ENCODE data around the gene IRF2BPL. TPM values are rescaled to one million over a fixed set of nuclear protein-coding genes. Genes with fewer than 3 reads are reported as not detected.

Gene IRF2BPL
- total and polyA plus RNA-seq, 12 donors, result 6.5 to 104 (median 82.5) TPM

GRCh38 chr14:77067632-77068516 is 39.4 kb upstream of the IRF2BPL start:
- no peaks in the 10 kb centered on the region for H3K36me3 ChIP-seq (replicated peaks in 1 of 2)
- H3K9me3 ChIP-seq (replicated peaks in 1 of 3), result no peaks in the 10 kb centered on the region
- 44 to 47% (median 46%) methylated on average over 9 to 11 of the region's 11 CpGs for WGBS, 4 donors
- peaks cover 0 to 28% of the 10 kb centered on the region in 2 donors for H3K4me1 ChIP-seq (replicated peaks in 1 of 2)
- peak; percentile 62 to 86 (median 80) for DNase-seq
- H3K27ac ChIP-seq, result peak overlapping the region in 1 of 5 donors; percentile 42
- no peak overlapping the region for H3K4me3 ChIP-seq
- H3K27me3 ChIP-seq, result no peaks in the 10 kb centered on the region
- no peak for TF ChIP-seq POLR2A (IDR thresholded peaks at IDR 0.05)
- TF ChIP-seq CTCF (IDR thresholded peaks at IDR 0.05), result peak; percentile 66 to 93 (median 90)
- intact Hi-C loops (cut with DNase I), result loop anchor here (2.0 to 5.0 kb wide), 3 partner anchors 156 to 191 kb away; no protein-coding TSS in a partner anchor

GRCh38 chr14:77066578-77067172 is 38.2 kb upstream of the IRF2BPL start:
- no peak overlapping the region for H3K27ac ChIP-seq
- no peaks in the 10 kb centered on the region for H3K27me3 ChIP-seq
- intact Hi-C loops (cut with DNase I), result loop anchor here in 1 of 2 donors (5.0 kb wide), 2 partner anchors 154 to 189 kb away; no protein-coding TSS in a partner anchor
- H3K4me3 ChIP-seq, result no peak overlapping the region
- TF ChIP-seq CTCF (IDR thresholded peaks at IDR 0.05) (no peak), POLR2A (IDR thresholded peaks at IDR 0.05) (no peak)
- H3K9me3 ChIP-seq (replicated peaks in 1 of 3), result no peaks in the 10 kb centered on the region
- WGBS, 4 donors, result 62 to 74% (median 67%) methylated on average over 8 to 10 of the region's 10 CpGs
- H3K36me3 ChIP-seq (replicated peaks in 1 of 2), result no peaks in the 10 kb centered on the region
- no peak for DNase-seq
- H3K4me1 ChIP-seq (replicated peaks in 1 of 2), result peaks cover 0 to 28% of the 10 kb centered on the region in 2 donors

GRCh38 chr14:77065851-77066577 is 37.5 kb upstream of the IRF2BPL start:
- intact Hi-C loops (cut with DNase I), result loop anchor here in 1 of 2 donors (5.0 kb wide), 2 partner anchors 154 to 189 kb away; no protein-coding TSS in a partner anchor
- no peak for DNase-seq
- WGBS, 4 donors, result 72 to 81% (median 74%) methylated on average over 5 to 6 of the region's 6 CpGs
- H3K36me3 ChIP-seq (replicated peaks in 1 of 2), result no peaks in the 10 kb centered on the region
- H3K27ac ChIP-seq, result no peak overlapping the region
- no peak overlapping the region for H3K4me3 ChIP-seq
- no peaks in the 10 kb centered on the region for H3K27me3 ChIP-seq
- TF ChIP-seq CTCF (IDR thresholded peaks at IDR 0.05) (no peak), POLR2A (IDR thresholded peaks at IDR 0.05) (no peak)
- H3K4me1 ChIP-seq (replicated peaks in 1 of 2), result peaks cover 0 to 28% of the 10 kb centered on the region in 2 donors
- no peaks in the 10 kb centered on the region for H3K9me3 ChIP-seq (replicated peaks in 1 of 3)

Measured in adrenal gland (tissue), 12 donors.